C4-2B (cell line): ENCODE measurements around the gene FLT4.

ENCODE experiments used
- CTCF ChIP-seq: fragments of 450-650 bp; conservative IDR thresholded peaks from 2 replicates; pipeline ENCODE4 v1.5.1; 2017; ENCODE audit warnings: mild to moderate bottlenecking
- ZFX ChIP-seq: fragments of 450-650 bp; IDR thresholded peaks from 2 replicates; pipeline ENCODE4 v1.6.1; 2017

- TF ChIP-seq CTCF (no peak), ZFX (no peak)
Observed at GRCh38 chr5:180626661-180627385, 22.6 kb downstream of the FLT4 start.
